Heart right ventricle (tissue), 16 donors: ENCODE results near the gene DOCK8. TPM values are rescaled to one million over a fixed set of nuclear protein-coding genes. Genes with fewer than 3 reads are reported as not detected.
A peak's percentile ranks its signal among the peaks of the same experiment; 100 is the strongest.

Experiments
- ATAC-seq, 8 donors: fragments of 200-7000 bp; cut with Tn5 transposase; one replicate each; pipeline ENCODE4 v1.9.1; 2020; ENCODE audit warnings: mild to moderate bottlenecking in 8 of 8, moderate library complexity in 8 of 8, moderate number of reproducible peaks in 1 of 8
- DNase-seq, 2 donors: peaks; one replicate each; pipeline ENCODE4 v3.0.0-alpha.2; 2020
- H3K27ac ChIP-seq, 10 donors: fragments of 200-600 bp; sonication (generic) in 2 of 10; one replicate each; pipeline versions ENCODE4 v1.5.0 to v1.8.0; 2020 to 2022; ENCODE audit warnings: mild to moderate bottlenecking in 3 of 10
- H3K27me3 ChIP-seq, 7 donors: fragments of 200-600 bp; one replicate each; pipeline ENCODE4 v1.8.0; 2021 to 2022; ENCODE audit warnings: mild to moderate bottlenecking in 2 of 7
- H3K36me3 ChIP-seq, 9 donors: fragments of 200-600 bp; sonication (generic) in 1 of 9; one replicate each; pipeline versions ENCODE4 v1.5.0 to v1.8.0; 2020 to 2022; ENCODE audit warnings: mild to moderate bottlenecking in 2 of 9
- H3K4me1 ChIP-seq, 9 donors: fragments of 200-600 bp; sonication (generic) in 1 of 9; one replicate each; pipeline versions ENCODE4 v1.5.0 to v1.8.0; 2020 to 2022; ENCODE audit warnings: mild to moderate bottlenecking in 4 of 9
- H3K4me3 ChIP-seq, 10 donors: fragments of 200-600 bp; sonication (generic) in 2 of 10; one replicate each; pipeline versions ENCODE4 v1.5.0 to v1.8.0; 2020 to 2022; ENCODE audit warnings: mild to moderate bottlenecking in 7 of 10, moderate library complexity in 2 of 10
- H3K9me3 ChIP-seq, 11 donors: fragments of 200-600 bp in 10 of 11; sonication (generic) in 2 of 11; one replicate each; pipeline versions ENCODE4 v1.5.0 to v1.8.0; 2013 to 2022; ENCODE audit warnings: mild to moderate bottlenecking in 2 of 11, control low read depth in 1 of 11, moderate library complexity in 1 of 11
- WGBS, 2 donors: extraction: QIAGEN DNeasy Blood & Tissue Kit; methylation state at CpG; one replicate each; pipeline ENCODE4 v1.1.7; 2013; ENCODE audit warnings: inconsistent platforms in 1 of 2; 5-methylcytosine and 5-hydroxymethylcytosine counted together
- intact Hi-C, 10 donors: fragments of 100-400 bp; cut with DNase I; formaldehyde crosslinking; loops; one replicate each; pipeline versions ENCODE4 v1.11.1 to v1.14.2; 2022
- polyA plus RNA-seq, 2 donors: library from polyadenylated mRNA; stranded (reverse); fragments of 200-250 nt; gene quantifications; one replicate each; pipeline ENCODE4 v1.2.3, GENCODE V29; 2013
- total RNA-seq, 10 donors: library from RNA; stranded (reverse); fragmentation: NEBNext Ultra II Directional in 3 of 10; extraction: Animal tissue kit (Norgen Biotek cat#: 25700) in 3 of 10; gene quantifications; one replicate each; pipeline versions ENCODE4 v1.2.1 to v1.2.4, GENCODE V29; 2021 to 2023
- TF ChIP-seq, protein P1 (sequence below), 9 donors: fragments of 200-600 bp; sonication (generic) in 2 of 9; IDR thresholded peaks; one replicate each; pipeline versions ENCODE4 v1.5.0 to v1.8.0; 2021 to 2022; ENCODE audit warnings: antibody characterized with exemption in 9 of 9, mild to moderate bottlenecking in 5 of 9, moderate library complexity in 1 of 9
- donor health status: Arrhythmogenic right ventricular cardiomyopathy.
- donor health status: ischemic (EF 13 %, LVEDD 7.1; RV severe dilation, severe dysfunction).
- donor health status: healthy with polysubstance abuse.
- donor health status: DM: no; HTN: yes; CAD: no.
- donor health status: DM: no; HTN: no; CAD: no.
- donor health status: ischemic (EF 25% LVEDD 6.9; RV normal size, moderate dysfunction).
- donor health status: ischemic (EF 25% LVEDD 5.7; RV mildly dilated, moderate dysfunction).
- donor health status: healthy.
- donor health status: DM: yes; HTN: yes; CAD: no.
- donor health status: Ischemic cardiomyopathy.
- donor health status: ischemic (EF 35%, LVEDD 5.7; RV mildly dilated, moderate dysfunction).
- donor health status: nonischemic (EF 11% LVEDD 7.7; RV severe dilation, severe dysfunction).
- donor health status: DM: yes; HTN: yes; CAD: no.
- donor health status: PGD.
- donor health status: ischemic (EF 29% LVEDD 5.4; RV normal size, mild dysfunction).
- donor health status: nonischemic (EF 23%, LVEDD 6.1; RV moderate dilation, normal function).

The DOCK8 gene
- total and polyA plus RNA-seq, 12 donors: 0.83 to 24.3 (median 2.7) TPM

GRCh38 chr9:312596-313320 is 98.1 kb downstream of the DOCK8 start:
- Histone ChIP-seq H3K9me3 (no peaks in the 10 kb centered on the region), H3K27ac (no peak overlapping the region), H3K4me1 (no peaks in the 10 kb centered on the region), H3K4me3 (no peak overlapping the region), H3K27me3 (peaks cover 0 to 4% (median 0%) of the 10 kb centered on the region in 7 donors), H3K36me3 (peaks cover 0 to 86% (median 0%) of the 10 kb centered on the region in 9 donors)
- intact Hi-C loops: no loop called here
- TF ChIP-seq, protein P1, sequence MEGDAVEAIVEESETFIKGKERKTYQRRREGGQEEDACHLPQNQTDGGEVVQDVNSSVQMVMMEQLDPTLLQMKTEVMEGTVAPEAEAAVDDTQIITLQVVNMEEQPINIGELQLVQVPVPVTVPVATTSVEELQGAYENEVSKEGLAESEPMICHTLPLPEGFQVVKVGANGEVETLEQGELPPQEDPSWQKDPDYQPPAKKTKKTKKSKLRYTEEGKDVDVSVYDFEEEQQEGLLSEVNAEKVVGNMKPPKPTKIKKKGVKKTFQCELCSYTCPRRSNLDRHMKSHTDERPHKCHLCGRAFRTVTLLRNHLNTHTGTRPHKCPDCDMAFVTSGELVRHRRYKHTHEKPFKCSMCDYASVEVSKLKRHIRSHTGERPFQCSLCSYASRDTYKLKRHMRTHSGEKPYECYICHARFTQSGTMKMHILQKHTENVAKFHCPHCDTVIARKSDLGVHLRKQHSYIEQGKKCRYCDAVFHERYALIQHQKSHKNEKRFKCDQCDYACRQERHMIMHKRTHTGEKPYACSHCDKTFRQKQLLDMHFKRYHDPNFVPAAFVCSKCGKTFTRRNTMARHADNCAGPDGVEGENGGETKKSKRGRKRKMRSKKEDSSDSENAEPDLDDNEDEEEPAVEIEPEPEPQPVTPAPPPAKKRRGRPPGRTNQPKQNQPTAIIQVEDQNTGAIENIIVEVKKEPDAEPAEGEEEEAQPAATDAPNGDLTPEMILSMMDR (IDR thresholded peaks at IDR 0.05): no peak
- ATAC-seq (no peak), DNase-seq (no peak)
- 45 to 52% methylated on average over 7 of the region's 7 CpGs for WGBS, 2 donors

- Histone ChIP-seq H3K36me3 (peaks cover 0 to 84% (median 0%) of the 10 kb centered on the region in 9 donors), H3K4me3 (no peak overlapping the region), H3K27me3 (peaks cover 0 to 4% (median 0%) of the 10 kb centered on the region in 7 donors), H3K9me3 (no peaks in the 10 kb centered on the region), H3K4me1 (no peaks in the 10 kb centered on the region), H3K27ac (no peak overlapping the region)
- 73 to 75% methylated on average over 2 of the region's 2 CpGs for WGBS, 2 donors
- ATAC-seq: no peak
- TF ChIP-seq, protein P1 (IDR thresholded peaks at IDR 0.05): peak in 2 of 9 donors; percentile 7 to 9
- intact Hi-C loops: no loop called here
- no peak for DNase-seq
Measured at GRCh38 chr9:316382-316965, 101.8 kb downstream of the DOCK8 start.

GRCh38 chr9:318646-319045 is 104.0 kb downstream of the DOCK8 start:
- no peak overlapping the region for H3K4me3 ChIP-seq
- peaks cover 0 to 4% (median 0%) of the 10 kb centered on the region in 7 donors for H3K27me3 ChIP-seq
- no peaks in the 10 kb centered on the region for H3K4me1 ChIP-seq
- H3K9me3 ChIP-seq: no peaks in the 10 kb centered on the region
- TF ChIP-seq, protein P1 (IDR thresholded peaks at IDR 0.05): no peak
- H3K27ac ChIP-seq: no peak overlapping the region
- no peak for DNase-seq
- WGBS, 2 donors: 59 to 66% methylated on average over 4 of the region's 4 CpGs
- ATAC-seq: no peak
- intact Hi-C loops: no loop called here
- H3K36me3 ChIP-seq: peaks cover 0 to 75% (median 0%) of the 10 kb centered on the region in 9 donors

DNA sequence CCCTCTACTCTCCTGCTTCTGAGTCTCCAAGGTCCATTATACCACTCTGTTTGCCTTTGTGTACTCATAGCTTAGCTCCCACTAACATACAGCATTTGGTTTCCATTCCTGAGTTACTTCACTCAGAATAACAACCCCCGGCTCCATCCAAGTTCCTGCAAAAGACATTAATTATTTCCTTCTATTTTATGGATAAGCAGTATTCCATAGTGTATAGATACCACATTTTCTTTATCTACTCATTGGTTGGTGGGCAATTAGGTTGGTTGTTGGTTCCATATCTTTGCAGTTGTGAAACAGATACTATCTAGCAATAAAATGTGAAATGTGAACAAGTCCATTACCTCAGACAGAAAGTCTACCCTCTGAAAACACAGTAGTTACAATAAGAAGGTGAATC is 110.3 kb downstream of the DOCK8 start:
- Histone ChIP-seq H3K9me3 (no peaks in the 10 kb centered on the region), H3K4me1 (no peaks in the 10 kb centered on the region), H3K27ac (no peak overlapping the region), H3K4me3 (no peak overlapping the region), H3K27me3 (peaks cover 0 to 7% (median 0%) of the 10 kb centered on the region in 7 donors), H3K36me3 (peaks cover 0 to 71% (median 0%) of the 10 kb centered on the region in 9 donors)
- ATAC-seq (no peak), DNase-seq (no peak)
- intact Hi-C loops: no loop called here
- WGBS, 2 donors: 85 to 90% methylated on average over 1 of the region's 1 CpG
- TF ChIP-seq, protein P1 (IDR thresholded peaks at IDR 0.05): no peak
